Measurements from ENCODE around the gene KISS1.
"Not testable (repeated sequence)": the region's sequence is repeated elsewhere in the genome, so short reads cannot be mapped to it uniquely, and the experiment has no call there.

Gene KISS1, protein sequence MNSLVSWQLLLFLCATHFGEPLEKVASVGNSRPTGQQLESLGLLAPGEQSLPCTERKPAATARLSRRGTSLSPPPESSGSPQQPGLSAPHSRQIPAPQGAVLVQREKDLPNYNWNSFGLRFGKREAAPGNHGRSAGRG

GRCh38 chr1:204196068-204196795, at the start of gene KISS1:
Gene KISS1, minus strand, starts transcription at chr1:204196491. Its CDS starts 3,615 bp downstream, at chr1:204192876.
- no peak for DNase-seq (ENCODE audit: low read depth in 2 of 2, low spot score in 1 of 2)

GRCh38 chr1:204242920-204243319, 46.6 kb upstream of the KISS1 start:
- no peak for DNase-seq (ENCODE audit: low read depth in 2 of 2, low spot score in 1 of 2)

- DNase-seq (ENCODE audit: low read depth in 2 of 2, low spot score in 1 of 2) = no peak
These were observed 45.6 kb upstream of the KISS1 start for GRCh38 chr1:204241914-204242313.

DNA sequence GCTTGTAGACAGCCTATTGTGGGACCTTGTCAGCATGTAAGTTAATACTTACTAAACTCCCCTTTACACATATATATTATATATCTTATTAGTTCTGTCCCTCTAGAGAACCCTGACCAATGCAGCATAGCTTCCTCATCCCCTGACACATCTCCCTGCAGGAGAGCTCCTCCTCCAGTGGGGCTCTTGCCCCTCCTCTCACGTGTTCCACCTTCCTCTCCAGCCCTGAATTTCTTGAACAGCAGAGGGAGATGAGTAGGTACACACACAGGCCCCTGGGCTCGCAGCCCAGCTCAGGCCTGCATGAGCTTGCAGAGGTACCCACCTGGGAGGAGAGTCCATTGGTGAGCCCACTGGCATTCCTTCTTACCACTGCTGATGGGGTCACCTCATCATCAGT, 44.8 kb upstream of the KISS1 start:
- no peak for DNase-seq (ENCODE audit: low read depth in 2 of 2, low spot score in 1 of 2)

GRCh38 chr1:204240233-204240632, 43.9 kb upstream of the KISS1 start:
- DNase-seq (ENCODE audit: low read depth in 2 of 2, low spot score in 1 of 2) = no peak

GRCh38 chr1:204239401-204239800, 43.1 kb upstream of the KISS1 start:
- DNase-seq (ENCODE audit: low read depth in 2 of 2, low spot score in 1 of 2) = not testable (repeated sequence)

GRCh38 chr1:204238520-204238919, 42.2 kb upstream of the KISS1 start:
- not testable (repeated sequence) for DNase-seq (ENCODE audit: low read depth in 2 of 2, low spot score in 1 of 2)

GRCh38 chr1:204237515-204237914, 41.2 kb upstream of the KISS1 start:
- DNase-seq (ENCODE audit: low read depth in 2 of 2, low spot score in 1 of 2) = not testable (repeated sequence)

DNA sequence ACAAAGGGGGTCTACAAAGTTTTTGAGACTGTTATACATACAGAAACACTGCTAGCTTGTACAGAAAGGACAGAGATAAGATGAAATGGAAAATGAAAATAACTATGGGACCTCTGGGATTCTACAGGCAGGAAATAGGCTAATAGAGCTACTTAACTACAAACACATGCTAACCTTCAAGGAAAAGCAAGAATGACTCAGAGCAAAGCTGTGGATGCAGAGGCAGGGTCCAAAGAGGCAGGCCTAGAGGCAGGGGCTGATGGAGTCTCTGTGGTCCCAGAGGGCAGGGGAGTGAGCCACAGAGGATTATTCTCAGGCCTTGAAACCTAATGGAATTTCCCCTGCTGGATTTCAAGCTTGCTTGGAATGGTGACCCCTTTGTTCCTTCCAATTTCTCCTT, 36.2 kb upstream of the KISS1 start:
- DNase-seq (ENCODE audit: low read depth in 2 of 2, low spot score in 1 of 2) = no peak

DNA sequence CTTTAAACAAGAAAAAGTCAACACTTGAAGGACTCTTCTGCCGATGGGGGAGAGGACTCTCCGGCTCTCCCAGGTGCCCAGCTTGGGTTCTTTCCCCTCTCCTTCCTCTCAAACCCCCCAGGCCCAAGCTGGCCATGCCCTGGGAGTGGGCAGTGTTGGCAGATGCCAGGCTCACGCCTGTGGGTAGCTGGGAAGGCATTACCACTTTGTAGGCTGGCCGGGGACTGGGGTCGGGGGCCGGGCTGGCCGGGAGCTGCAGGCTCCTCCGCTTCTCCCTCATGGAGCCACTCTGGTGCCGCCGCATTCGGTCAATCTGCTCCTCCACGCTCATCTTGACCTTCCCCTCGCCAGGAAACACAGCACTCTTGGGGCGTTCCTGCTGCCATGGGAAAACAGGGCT, 33.9 kb upstream of the KISS1 start:
- DNase-seq (ENCODE audit: low read depth in 2 of 2, low spot score in 1 of 2) = no peak

DNA sequence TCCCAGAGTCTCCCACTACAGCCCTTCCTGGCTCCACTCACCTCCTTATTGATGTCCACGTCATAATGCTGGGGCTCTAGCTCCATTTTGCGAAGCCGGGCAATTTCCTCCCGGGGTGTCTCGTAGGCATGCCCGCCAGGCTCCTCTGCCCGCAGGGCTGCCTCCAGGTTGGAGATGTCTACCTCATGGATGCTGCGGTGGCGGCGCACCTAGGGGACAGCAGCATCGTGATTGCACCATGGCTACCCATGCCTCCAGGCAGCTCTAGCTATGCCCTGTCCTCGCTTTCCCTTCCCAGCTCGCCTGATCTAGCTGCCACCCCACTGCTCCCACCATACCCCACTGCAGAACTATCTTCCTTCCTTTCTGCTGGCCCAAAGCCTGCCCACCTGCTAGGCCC, 32.6 kb upstream of the KISS1 start:
- DNase-seq (ENCODE audit: low read depth in 2 of 2, low spot score in 1 of 2) = no peak

GRCh38 chr1:204227996-204228785, 31.9 kb upstream of the KISS1 start:
- no peak for DNase-seq (ENCODE audit: low read depth in 2 of 2, low spot score in 1 of 2)

- no peak for DNase-seq (ENCODE audit: low read depth in 2 of 2, low spot score in 1 of 2)
These were observed 31.1 kb upstream of the KISS1 start for GRCh38 chr1:204227351-204227750.

DNA sequence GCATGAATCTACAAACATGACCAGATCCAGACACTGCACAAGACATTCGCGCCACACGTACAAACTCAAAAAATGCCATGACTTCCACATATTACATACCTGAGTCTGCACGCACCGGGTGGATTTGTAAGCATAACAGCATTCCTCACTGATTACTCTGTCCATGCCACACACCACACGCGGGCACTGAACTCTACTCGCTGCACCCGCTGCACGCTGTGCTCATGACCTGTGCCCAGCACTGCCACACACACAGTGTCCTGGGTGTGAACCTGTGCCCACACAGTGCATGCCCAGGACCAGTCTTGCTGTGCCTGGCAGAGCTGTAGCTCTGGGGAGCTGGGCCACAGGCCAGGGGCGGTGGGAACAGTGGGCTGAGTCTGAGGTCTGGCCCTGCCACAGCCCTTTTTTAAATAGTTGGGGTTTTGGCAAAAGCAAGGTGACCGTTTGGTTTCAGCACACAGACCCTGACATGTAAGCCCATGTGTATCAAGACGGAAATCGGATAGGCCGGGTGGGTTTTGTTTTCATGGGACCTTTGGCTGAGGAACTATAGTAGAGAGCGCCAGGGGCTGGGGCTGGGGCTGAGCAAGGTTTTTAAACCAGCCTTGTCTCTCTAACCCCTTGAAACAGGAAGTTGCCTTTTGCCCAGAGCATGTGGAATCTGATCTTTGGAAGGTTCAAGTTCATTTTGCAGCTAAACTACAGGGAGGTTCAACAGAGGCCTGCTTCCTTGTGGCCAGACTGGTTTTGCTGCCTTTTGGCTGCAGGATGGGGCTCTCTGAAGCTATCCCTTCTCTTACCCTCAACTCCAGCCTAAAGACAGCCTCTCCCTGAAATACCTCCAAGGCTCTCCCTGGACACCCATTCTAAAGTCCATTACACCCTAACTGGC, 29.8 kb upstream of the KISS1 start:
- no peak for DNase-seq (ENCODE audit: low read depth in 2 of 2, low spot score in 1 of 2)

DNA sequence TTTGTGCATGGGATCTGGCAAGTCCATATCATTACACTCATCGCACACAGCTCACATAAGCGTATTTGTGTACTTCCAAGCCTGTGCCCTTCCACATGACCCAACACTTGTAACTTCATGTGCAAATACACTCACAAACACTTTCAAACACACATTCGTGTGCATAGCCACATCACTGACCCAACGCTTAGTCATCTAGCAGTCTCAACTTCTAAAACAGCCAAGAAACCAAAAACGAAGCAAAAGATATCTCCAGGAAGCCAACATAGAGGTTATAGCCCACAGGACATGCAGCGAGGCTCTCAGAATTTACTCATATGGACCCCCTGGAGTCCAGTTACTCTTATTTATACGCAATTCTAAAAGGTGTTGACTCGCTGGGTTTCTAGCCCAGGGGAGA, 28.4 kb upstream of the KISS1 start:
- no peak for DNase-seq (ENCODE audit: low read depth in 2 of 2, low spot score in 1 of 2)

DNA sequence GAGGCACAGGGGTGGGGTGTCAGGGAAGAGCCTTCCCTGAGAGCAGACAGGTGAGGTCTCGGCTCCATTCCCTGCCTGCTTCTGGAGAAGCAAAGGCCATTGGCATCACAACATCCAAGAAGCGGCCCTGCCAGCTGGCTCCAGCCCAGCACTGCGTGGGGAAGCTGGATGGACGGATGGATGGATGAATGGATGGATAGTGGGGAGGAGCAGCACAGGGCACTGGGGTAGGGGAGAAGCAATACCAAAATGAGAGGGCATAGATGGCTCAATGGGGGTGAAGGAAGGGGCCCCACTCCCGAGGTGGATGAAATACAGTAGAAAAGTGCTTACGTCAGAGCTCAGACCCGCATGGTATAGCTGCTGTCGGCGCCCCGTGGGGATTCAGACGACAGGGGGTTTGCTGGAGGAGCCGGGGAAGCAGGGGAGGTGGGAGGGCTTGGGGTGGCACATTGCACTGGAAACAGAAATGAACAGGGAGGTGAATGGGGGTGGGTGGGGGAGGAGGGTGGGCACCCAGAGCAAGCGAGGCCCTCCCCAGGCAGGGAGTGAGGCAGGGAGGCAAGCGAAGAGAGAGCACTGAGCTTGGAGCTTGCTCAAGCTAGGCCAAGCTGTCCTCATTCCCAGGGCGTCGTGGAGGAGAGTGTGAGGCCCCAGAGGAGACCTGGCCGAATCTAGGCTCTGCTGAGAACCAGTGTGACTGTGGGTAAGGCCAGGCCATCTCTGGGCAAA, 27.0 kb upstream of the KISS1 start:
- DNase-seq (ENCODE audit: low read depth in 2 of 2, low spot score in 1 of 2) = no peak

DNA sequence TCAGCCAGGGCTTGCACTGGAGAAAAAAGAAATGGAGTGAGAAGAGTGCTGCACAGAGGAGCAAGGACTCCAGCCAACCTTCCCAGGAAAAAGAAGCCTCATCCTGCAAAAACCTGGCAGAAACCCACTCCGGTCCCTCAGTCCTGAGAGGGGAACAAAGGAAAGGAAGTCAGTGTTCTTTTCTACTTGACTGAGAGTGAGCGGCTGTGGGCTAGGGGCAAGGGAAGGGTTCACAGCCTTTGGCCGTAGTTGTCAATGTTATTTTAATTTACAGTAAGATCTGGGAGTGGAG, 26.4 kb upstream of the KISS1 start:
- no peak for DNase-seq (ENCODE audit: low read depth in 2 of 2, low spot score in 1 of 2)

DNA sequence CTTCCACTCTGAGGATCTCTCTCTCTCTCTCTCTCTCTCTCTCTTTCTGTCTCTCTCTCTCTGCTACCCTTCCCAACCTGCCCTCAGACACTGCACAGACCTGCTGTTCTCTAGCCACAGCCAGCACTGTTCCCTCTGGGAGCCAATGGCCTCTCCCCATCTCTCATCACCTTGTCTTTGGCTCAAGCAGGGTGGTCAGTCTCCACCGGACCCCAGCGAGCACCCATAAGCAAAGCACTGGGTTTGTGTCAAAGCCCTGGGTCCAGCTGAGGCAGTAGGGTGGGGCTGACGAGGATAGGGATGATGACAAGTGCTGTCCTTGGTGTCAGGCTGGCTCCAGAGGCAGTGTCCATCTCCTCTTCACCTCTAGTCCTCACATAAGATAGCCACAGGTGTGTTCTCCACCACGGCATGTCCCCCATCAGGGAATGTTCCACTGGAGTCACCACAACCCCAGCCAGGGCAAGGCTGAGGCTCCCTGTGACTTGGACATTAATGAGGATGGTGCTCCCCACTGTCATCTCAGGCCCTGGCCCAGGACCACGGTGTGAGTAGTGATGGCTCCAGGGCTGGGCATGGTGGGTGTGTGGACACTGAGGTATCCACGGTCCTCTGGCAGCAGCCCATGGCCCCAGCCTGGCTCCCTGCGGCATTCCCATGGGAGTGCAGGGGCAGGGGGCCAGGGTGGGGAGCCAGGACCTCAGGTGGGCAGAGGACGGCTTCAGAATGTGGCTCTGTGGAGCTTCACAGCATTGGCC, 25.9 kb upstream of the KISS1 start:
- DNase-seq (ENCODE audit: low read depth in 2 of 2, low spot score in 1 of 2) = no peak

DNA sequence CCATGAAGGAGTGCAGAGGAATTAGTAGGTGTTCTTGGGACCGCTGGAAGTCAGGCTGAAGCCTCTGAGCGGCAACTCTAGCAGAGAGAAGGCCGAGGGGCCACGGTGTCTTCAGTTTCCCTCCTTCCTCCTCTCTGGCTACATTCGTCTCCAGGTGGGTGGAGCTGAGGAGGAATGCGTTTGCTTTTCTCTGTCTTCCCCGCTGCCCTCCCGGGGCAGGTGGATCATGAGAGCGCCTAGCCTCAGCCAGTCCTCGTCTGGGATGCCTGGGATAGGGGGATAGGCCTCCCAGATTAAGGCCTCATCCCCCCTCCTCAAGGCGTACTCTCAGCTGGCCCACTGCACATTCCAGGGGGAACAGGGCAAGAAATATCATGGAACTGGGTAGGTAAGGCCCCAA, 25.0 kb upstream of the KISS1 start:
- no peak for DNase-seq (ENCODE audit: low read depth in 2 of 2, low spot score in 1 of 2)

GRCh38 chr1:204219971-204220616, 23.8 kb upstream of the KISS1 start:
- DNase-seq (ENCODE audit: low read depth in 2 of 2, low spot score in 1 of 2) = no peak

All from stimulated activated CD8-positive, alpha-beta memory T cell treated with anti-CD3 and anti-CD28 coated beads, Interleukin-4, amount 100 ng/mL, for 1 hour (primary cell).